GM21619 (cell line): ENCODE data around the gene BAIAP2.
"Not testable (repeated sequence)": the region's sequence is repeated elsewhere in the genome, so short reads cannot be mapped to it uniquely, and the experiment has no call there.

Experiments used
- ATAC-seq: cut with Tn5 transposase; IDR thresholded peaks from one replicate; pipeline ENCODE4 v1.9.1; 2021; ENCODE audit not compliant: unreplicated experiment

BAIAP2 gene

GRCh38 chr17:81135505-81136278 is 100.7 kb downstream of the BAIAP2 start:
- ATAC-seq: no peak

GRCh38 chr17:81136366-81136765 is 101.4 kb downstream of the BAIAP2 start:
- no peak for ATAC-seq

- ATAC-seq: no peak
Observed at GRCh38 chr17:81137248-81137647, 102.3 kb downstream of the BAIAP2 start.

GRCh38 chr17:81138083-81138482 is 103.1 kb downstream of the BAIAP2 start:
- no peak for ATAC-seq

GRCh38 chr17:81138500-81138899 is 103.5 kb downstream of the BAIAP2 start:
- no peak for ATAC-seq

- ATAC-seq: no peak
Observed at GRCh38 chr17:81139428-81139827, 104.5 kb downstream of the BAIAP2 start.

- ATAC-seq: no peak
Observed at GRCh38 chr17:81140018-81140417, 105.1 kb downstream of the BAIAP2 start.

GRCh38 chr17:81140695-81141094 is 105.7 kb downstream of the BAIAP2 start:
- no peak for ATAC-seq

GRCh38 chr17:81142301-81143199 is 107.6 kb downstream of the BAIAP2 start:
- ATAC-seq: no peak

GRCh38 chr17:81143200-81143527 is 108.2 kb downstream of the BAIAP2 start:
- ATAC-seq: no peak

GRCh38 chr17:81143717-81144422 is 108.9 kb downstream of the BAIAP2 start:
- no peak for ATAC-seq

GRCh38 chr17:81144423-81144781 is 109.5 kb downstream of the BAIAP2 start:
- no peak for ATAC-seq

GRCh38 chr17:81146208-81146607 is 111.3 kb downstream of the BAIAP2 start:
- not testable (repeated sequence) for ATAC-seq

GRCh38 chr17:81147701-81148100 is 112.8 kb downstream of the BAIAP2 start:
- no peak for ATAC-seq

- no peak for ATAC-seq
Observed at GRCh38 chr17:81148571-81148970, 113.6 kb downstream of the BAIAP2 start.

- ATAC-seq: no peak
Observed at GRCh38 chr17:81148986-81149533, 114.1 kb downstream of the BAIAP2 start.

GRCh38 chr17:81150377-81151077 is 115.6 kb downstream of the BAIAP2 start:
- no peak for ATAC-seq

GRCh38 chr17:81151278-81151677 is 116.3 kb downstream of the BAIAP2 start:
- no peak for ATAC-seq

GRCh38 chr17:81152288-81152828 is 117.4 kb downstream of the BAIAP2 start:
- ATAC-seq: no peak

- ATAC-seq: no peak
Observed at GRCh38 chr17:81153340-81153803, 118.4 kb downstream of the BAIAP2 start.
